ENCODE measurements around the gene AOX1. TPM values are rescaled to one million over a fixed set of nuclear protein-coding genes. Genes with fewer than 3 reads are reported as not detected.

AOX1 gene
- total RNA-seq, 1 experiment from 2014 or later: 3.5 TPM

GRCh38 chr2:200599206-200599605, 13.4 kb downstream of the AOX1 start:
- Histone ChIP-seq H3K4ac (ENCODE audit: low read depth, low read length) (no peak overlapping the region), H2BK15ac (ENCODE audit: low read depth, low read length) (no peak overlapping the region), H2BK12ac (ENCODE audit: insufficient read length, low read depth, low read length) (no peak overlapping the region), H4K91ac (ENCODE audit: insufficient read length, low read depth, low read length) (no peak overlapping the region), H3K14ac (ENCODE audit: insufficient read depth, low read length) (no peak overlapping the region), H3K4me1 (ENCODE audit: insufficient read depth, low read length) (no peaks in the 10 kb centered on the region), H3K27ac (ENCODE audit: insufficient read length, low read depth, low read length) (no peak overlapping the region), H3K79me1 (ENCODE audit: insufficient read depth, low read depth, low read length, poor library complexity, severe bottlenecking) (no peaks in the 10 kb centered on the region), H3K79me2 (ENCODE audit: insufficient read depth, low read length) (no peaks in the 10 kb centered on the region), H2BK20ac (ENCODE audit: low read depth, low read length, poor library complexity, severe bottlenecking) (no peak overlapping the region), H3K9ac (ENCODE audit: extremely low read depth, insufficient read length, low read length) (no peak overlapping the region), H2AK5ac (ENCODE audit: insufficient read length, low read length) (no peak overlapping the region), H3K18ac (ENCODE audit: insufficient read length, low read depth, low read length) (no peak overlapping the region), H3K4me2 (ENCODE audit: insufficient read depth, insufficient read length, low read length) (no peak overlapping the region), H4K20me1 (ENCODE audit: control insufficient read depth, insufficient read depth, insufficient read length) (no peaks in the 10 kb centered on the region), H3K23ac (ENCODE audit: insufficient read length, low read depth, low read length) (no peak overlapping the region), H3K23me2 (ENCODE audit: insufficient read length, low read depth, low read length, poor library complexity, severe bottlenecking) (no peaks in the 10 kb centered on the region), H3K9me3 (ENCODE audit: control insufficient read depth, low read depth, low read length) (no peaks in the 10 kb centered on the region), H3T11ph (ENCODE audit: low read length) (no peak overlapping the region), H2AFZ (ENCODE audit: low read length) (no peak overlapping the region), H3K56ac (ENCODE audit: insufficient read length, low read depth, low read length) (no peak overlapping the region), H4K8ac (replicated peaks; ENCODE audit: insufficient read length, low read depth, low read length) (no peak overlapping the region), H3K27me3 (ENCODE audit: insufficient read depth, low read length) (no peaks in the 10 kb centered on the region), H2BK5ac (ENCODE audit: insufficient read length, low read length) (no peak overlapping the region), H4K5ac (ENCODE audit: insufficient read length, low read depth, low read length) (no peak overlapping the region), H2BK120ac (ENCODE audit: low read depth, low read length, poor library complexity, severe bottlenecking) (no peak overlapping the region)
- H3K27ac Mint-ChIP-seq: peak overlapping the region in 1 of 3 experiments; percentile 43; a peak in 1 of 7 replicates
- no peaks in the 10 kb centered on the region for H3K36me3 Mint-ChIP-seq (ENCODE audit: insufficient read depth in 1 of 3, low read depth in 3 of 3)
- no peaks in the 10 kb centered on the region for H3K4me1 Mint-ChIP-seq
- WGBS (ENCODE audit: extremely low coverage, insufficient read length, low lambda C conversion rate): no CpG with 5 or more reads among the region's 3 CpGs
- TF ChIP-seq CTCF (conservative IDR thresholded peaks at IDR 0.05): no peak
- no peak for DNase-seq
- no peaks in the 10 kb centered on the region for H3K9me3 Mint-ChIP-seq
- H3K4me3 Mint-ChIP-seq: no peak overlapping the region
- H3K27me3 Mint-ChIP-seq (ENCODE audit: low read depth): no peaks in the 10 kb centered on the region

Data from H9 (cell line).